Thoracic aorta (tissue), 2 donors: ENCODE results near the gene OR5T1. TPM values are rescaled to one million over a fixed set of nuclear protein-coding genes. Genes with fewer than 3 reads are reported as not detected.

Experiments used
- ATAC-seq: fragments of 150-250 bp; one replicate; pipeline ENCODE4 v1.8.0; 2017; ENCODE audit warnings: low read depth; ENCODE audit not compliant: insufficient number of reproducible peaks, low FRiP score
- DNase-seq: peaks from one replicate; pipeline ENCODE4 v3.0.0-alpha.2; 2020; ENCODE audit warnings: low spot score
- H3K27ac ChIP-seq, 2 donors: fragments of 200-600 bp; sonication (generic); 1 replicate in 1 of 2; 2 replicates in 1 of 2; pipeline ENCODE4 v1.5.1; 2016; ENCODE audit warnings: mild to moderate bottlenecking in 2 of 2, moderate library complexity in 2 of 2
- H3K27me3 ChIP-seq: fragments of 200-600 bp; sonication (generic); replicated peaks from 2 replicates; pipeline ENCODE4 v1.6.0; 2016; ENCODE audit warnings: mild to moderate bottlenecking; ENCODE audit not compliant: insufficient read depth
- H3K36me3 ChIP-seq: fragments of 200-600 bp; sonication (generic); one replicate; pipeline ENCODE4 v1.5.1; 2016
- H3K4me1 ChIP-seq, 2 donors: fragments of 200-600 bp; sonication (generic); 1 replicate in 1 of 2; 2 replicates in 1 of 2; pipeline versions ENCODE4 v1.5.1 to v1.6.0; 2016; ENCODE audit warnings: low read depth in 2 of 2, mild to moderate bottlenecking in 1 of 2; ENCODE audit not compliant: control insufficient read depth in 1 of 2
- H3K4me3 ChIP-seq: fragments of 200-600 bp; sonication (generic); 2 replicates; pipeline ENCODE4 v1.5.1; 2016; ENCODE audit warnings: mild to moderate bottlenecking
- H3K9me3 ChIP-seq: fragments of 200-600 bp; sonication (generic); 2 replicates; pipeline ENCODE4 v1.5.1; 2016
- CTCF ChIP-seq: fragments of 200-600 bp; sonication (generic); IDR thresholded peaks from one replicate; pipeline ENCODE4 v1.5.1; 2019; ENCODE audit warnings: antibody characterized with exemption
- total RNA-seq, 2 donors: library from RNA; depleted of rRNA; stranded (reverse); fragments of >200 nt; gene quantifications; one replicate each; pipeline versions ENCODE4 v1.1.0 to v1.2.3, GENCODE V29; 2016

OR5T1 gene
- total RNA-seq, result not detected

DNA sequence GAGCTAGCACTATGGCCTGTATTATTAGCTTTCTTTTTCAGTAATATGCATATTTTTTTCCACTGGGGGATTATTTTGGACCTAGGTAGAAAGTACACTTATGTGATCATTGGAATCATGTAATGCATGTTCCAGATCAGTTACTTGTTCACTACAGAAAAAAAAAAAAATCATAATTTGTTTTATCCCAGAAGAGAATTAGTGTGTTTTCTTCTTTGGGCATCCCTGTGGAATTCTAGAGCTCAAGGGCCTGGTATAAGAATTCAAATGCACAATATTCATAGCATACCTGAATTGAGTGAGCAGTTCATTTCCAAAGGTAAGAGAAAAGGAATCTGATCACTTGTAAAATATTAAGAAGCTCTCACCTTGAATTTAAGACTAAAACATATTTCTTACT, at the start of gene OR5T1:
Gene OR5T1, plus strand, starts transcription at position 301 of the 400 bp plus-strand sequence. CDS start 1,485 bp downstream, outside the sequence.
- H3K4me3 ChIP-seq, result no peak within 1 kb of the TSS
- TF ChIP-seq CTCF, result no peak
- no peaks in the 10 kb centered on the region for H3K36me3 ChIP-seq
- no peaks in the 10 kb centered on the region for H3K27me3 ChIP-seq
- DNase-seq (no peak), ATAC-seq (no peak)
- no peaks in the 10 kb centered on the region for H3K9me3 ChIP-seq
- H3K27ac ChIP-seq, result no peak within 1 kb of the TSS
- H3K4me1 ChIP-seq, result no peaks in the 10 kb centered on the region

GRCh38 chr11:56234155-56234554, 39.8 kb upstream of the OR5T1 start, which contains the start of gene OR5T2:
Gene OR5T2, minus strand, starts transcription at chr11:56234255. Its CDS starts 1,193 bp downstream, at chr11:56233062.
- Histone ChIP-seq H3K36me3 (no peaks in the 10 kb centered on the region), H3K4me3 (no peak within 1 kb of the TSS), H3K9me3 (no peaks in the 10 kb centered on the region), H3K4me1 (no peaks in the 10 kb centered on the region), H3K27ac (no peak within 1 kb of the TSS), H3K27me3 (no peaks in the 10 kb centered on the region)
- TF ChIP-seq CTCF, result no peak
- ATAC-seq, result no peak
- no peak for DNase-seq

GRCh38 chr11:56251954-56252353, 22.0 kb upstream of the OR5T1 start, which contains the start of gene OR5T3:
Gene OR5T3, plus strand, starts transcription at chr11:56252254. Its CDS starts 0 bp downstream, at chr11:56252254.
- Histone ChIP-seq H3K27ac (no peak within 1 kb of the TSS), H3K27me3 (no peaks in the 10 kb centered on the region), H3K36me3 (no peaks in the 10 kb centered on the region), H3K4me3 (no peak within 1 kb of the TSS), H3K4me1 (no peaks in the 10 kb centered on the region), H3K9me3 (no peaks in the 10 kb centered on the region)
- DNase-seq, result no peak
- ATAC-seq, result no peak
- no peak for TF ChIP-seq CTCF

GRCh38 chr11:56271092-56271491, 2.9 kb upstream of the OR5T1 start:
- no peaks in the 10 kb centered on the region for H3K27me3 ChIP-seq
- no peaks in the 10 kb centered on the region for H3K9me3 ChIP-seq
- H3K36me3 ChIP-seq, result no peaks in the 10 kb centered on the region
- H3K4me1 ChIP-seq, result no peaks in the 10 kb centered on the region
- ATAC-seq (no peak), DNase-seq (no peak)
- no peak for TF ChIP-seq CTCF
- no peak overlapping the region for H3K27ac ChIP-seq
- H3K4me3 ChIP-seq, result no peak overlapping the region

DNA sequence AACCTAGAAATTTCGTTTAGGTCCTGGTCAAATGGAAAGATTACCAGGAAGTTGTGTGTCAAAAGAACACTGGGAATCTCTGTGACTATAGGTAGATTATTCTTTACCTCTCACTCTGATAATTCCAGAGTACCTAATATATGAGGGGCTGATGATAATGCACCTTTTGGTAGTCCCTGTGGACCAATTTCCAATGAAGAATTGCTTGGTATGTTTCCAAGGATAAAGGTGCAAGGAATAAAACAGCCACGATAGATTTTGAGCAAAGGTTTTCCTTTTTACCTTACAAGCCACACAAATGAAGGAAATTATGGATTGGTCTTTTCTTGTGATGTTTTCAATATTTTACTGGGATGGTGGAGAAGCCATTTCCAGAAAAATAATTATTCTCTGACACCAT, 18.2 kb downstream of the OR5T1 start, which contains the start of gene OR8H1:
Gene OR8H1, minus strand, starts transcription at position 101 of the 400 bp plus-strand sequence. CDS start 1,192 bp downstream, outside the sequence.
- no peak within 1 kb of the TSS for H3K27ac ChIP-seq
- no peak for DNase-seq
- H3K36me3 ChIP-seq, result no peaks in the 10 kb centered on the region
- H3K27me3 ChIP-seq, result no peaks in the 10 kb centered on the region
- TF ChIP-seq CTCF, result no peak
- no peaks in the 10 kb centered on the region for H3K9me3 ChIP-seq
- no peak for ATAC-seq
- no peaks in the 10 kb centered on the region for H3K4me1 ChIP-seq
- no peak within 1 kb of the TSS for H3K4me3 ChIP-seq
